Hepatocyte (in vitro differentiated cells): ENCODE data around the gene TRPM1.

Source experiments
- CTCF ChIP-seq: fragments of 200-600 bp; sonication (generic); IDR thresholded peaks from 2 replicates; pipeline ENCODE4 v1.5.1; 2016; ENCODE audit warnings: antibody characterized with exemption, mild to moderate bottlenecking; ENCODE audit not compliant: poor library complexity
- EZH2 ChIP-seq: fragments of 200-600 bp; sonication (generic); IDR thresholded peaks from 2 replicates; pipeline ENCODE4 v1.6.1; 2016; ENCODE audit warnings: antibody characterized with exemption, mild to moderate bottlenecking, borderline replicate concordance

GRCh38 chr15:30997270-30997669 lies 104.3 kb downstream of the TRPM1 start:
- TF ChIP-seq CTCF: no peak
- no peak for TF ChIP-seq EZH2
